ENCODE results near the gene HOMEZ.
A peak's percentile ranks its signal among the peaks of the same experiment; 100 is the strongest.
"Not testable (repeated sequence)": the region's sequence is repeated elsewhere in the genome, so short reads cannot be mapped to it uniquely, and the experiment has no call there.

The HOMEZ gene

DNA sequence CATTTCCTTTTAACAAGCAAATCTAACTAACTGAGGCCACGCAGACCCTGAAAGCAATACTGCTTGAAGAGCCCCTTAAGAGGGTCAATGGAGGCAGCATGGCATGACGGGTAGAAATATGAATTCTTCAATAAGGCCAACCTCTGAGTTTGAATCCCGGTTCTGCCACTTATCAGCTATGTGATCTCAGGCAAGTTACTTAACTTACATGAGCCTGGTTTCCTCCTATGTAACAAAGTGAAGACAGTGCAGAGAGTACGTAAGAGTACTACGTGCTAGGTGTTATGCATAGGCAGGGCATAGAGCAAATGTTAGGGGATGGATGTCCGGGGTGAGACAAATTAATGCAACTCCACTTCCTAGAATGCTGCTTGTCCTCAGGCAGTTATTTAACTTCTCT is 4.7 kb downstream of the HOMEZ start:
- DNase-seq = no peak

GRCh38 chr14:23277928-23278327 is 8.0 kb downstream of the HOMEZ start:
- DNase-seq = not testable (repeated sequence)

GRCh38 chr14:23277189-23277588 is 8.7 kb downstream of the HOMEZ start:
- no peak for DNase-seq

GRCh38 chr14:23275412-23275811 is 10.5 kb downstream of the HOMEZ start:
- DNase-seq = no peak

GRCh38 chr14:23269193-23269592 is 16.7 kb downstream of the HOMEZ start:
- no peak for DNase-seq

- DNase-seq = not testable (repeated sequence)
These were observed 25.1 kb downstream of the HOMEZ start for GRCh38 chr14:23260849-23261248.

GRCh38 chr14:23259426-23259825 is 26.5 kb downstream of the HOMEZ start:
- DNase-seq = no peak

GRCh38 chr14:23258256-23258655 is 27.7 kb downstream of the HOMEZ start:
- DNase-seq = no peak

GRCh38 chr14:23252420-23253333 is 33.3 kb downstream of the HOMEZ start:
- no peak for DNase-seq

GRCh38 chr14:23252006-23252405 is 33.9 kb downstream of the HOMEZ start:
- DNase-seq = no peak

GRCh38 chr14:23249824-23250223 is 36.1 kb downstream of the HOMEZ start:
- DNase-seq = no peak

DNA sequence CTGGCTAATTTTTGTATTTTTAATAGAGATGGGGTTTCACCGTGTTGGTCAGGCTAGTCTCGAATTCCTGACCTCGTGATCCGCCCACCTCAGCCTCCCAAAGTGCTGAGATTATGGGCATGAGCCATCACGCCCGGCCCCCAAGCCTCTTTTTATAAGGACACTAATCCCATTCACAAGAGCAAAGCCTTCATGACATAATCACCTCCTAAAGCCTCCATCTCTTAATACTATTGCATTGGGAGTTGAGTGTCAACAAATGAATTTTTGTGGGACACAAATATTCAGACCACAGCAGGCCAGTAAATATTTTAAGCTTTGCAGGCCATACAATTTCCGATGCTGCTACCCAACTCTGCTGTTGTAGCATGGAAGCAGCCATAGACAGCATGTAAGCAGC is 37.3 kb downstream of the HOMEZ start:
- no peak for DNase-seq

DNA sequence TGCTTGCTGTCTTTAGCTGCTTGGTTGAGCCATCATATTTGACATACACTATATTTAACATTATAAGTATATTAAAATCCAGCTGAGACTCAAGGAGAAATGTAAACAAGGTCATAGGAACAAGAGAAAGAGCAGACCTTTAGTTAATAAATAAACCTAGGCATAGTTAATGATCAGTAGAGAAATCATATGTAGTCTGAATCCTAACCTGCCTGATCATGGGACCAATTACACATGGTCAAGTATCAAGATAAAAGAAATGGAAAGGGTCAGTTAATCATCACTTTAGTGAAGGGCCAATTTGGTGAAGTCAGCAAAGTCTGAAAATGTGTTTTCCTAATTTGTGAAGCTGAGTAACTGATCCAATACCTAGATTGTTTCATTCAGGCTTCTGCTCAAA is 40.6 kb downstream of the HOMEZ start:
- DNase-seq = no peak

DNA sequence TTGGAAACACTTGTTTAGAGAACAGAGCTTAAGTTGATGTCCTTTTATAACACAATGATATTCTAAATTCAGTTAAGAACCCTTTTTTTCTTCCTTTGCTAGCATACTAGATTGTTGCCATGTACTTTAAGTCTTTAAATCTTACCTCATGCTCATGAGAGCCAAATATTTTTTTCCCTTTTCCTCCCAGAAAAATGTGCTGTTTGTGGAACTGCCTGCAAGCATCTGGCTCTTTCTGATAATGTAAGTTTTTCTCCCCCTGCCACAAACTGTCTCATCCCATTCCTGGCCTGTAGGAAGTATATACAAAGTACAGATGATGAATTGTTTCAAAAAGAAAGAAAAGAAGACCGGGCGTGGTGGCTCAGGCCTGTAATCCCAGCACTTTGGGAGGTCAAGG is 42.9 kb downstream of the HOMEZ start:
- no peak for DNase-seq

DNA sequence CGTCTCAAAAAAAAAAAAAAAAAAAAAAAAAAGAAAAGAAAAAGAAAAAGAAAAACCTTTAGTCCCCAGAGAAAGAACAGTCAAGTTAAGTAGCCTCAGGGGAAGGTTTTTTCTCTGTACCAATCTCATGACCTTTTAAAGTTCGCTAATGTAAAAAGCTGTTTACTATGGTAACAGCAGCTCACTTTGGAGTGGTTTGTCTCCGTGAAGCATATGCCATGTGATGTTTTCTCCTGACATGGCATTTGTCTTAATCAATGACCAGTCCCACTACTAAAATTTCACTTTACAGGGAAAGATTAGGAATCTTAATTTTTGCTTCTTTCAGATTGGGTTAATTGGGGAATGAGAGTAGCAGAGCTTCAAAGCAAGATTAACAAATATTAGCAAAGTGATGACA is 43.9 kb downstream of the HOMEZ start:
- DNase-seq = no peak

GRCh38 chr14:23241061-23241715 is 44.7 kb downstream of the HOMEZ start:
- not testable (repeated sequence) for DNase-seq

DNA sequence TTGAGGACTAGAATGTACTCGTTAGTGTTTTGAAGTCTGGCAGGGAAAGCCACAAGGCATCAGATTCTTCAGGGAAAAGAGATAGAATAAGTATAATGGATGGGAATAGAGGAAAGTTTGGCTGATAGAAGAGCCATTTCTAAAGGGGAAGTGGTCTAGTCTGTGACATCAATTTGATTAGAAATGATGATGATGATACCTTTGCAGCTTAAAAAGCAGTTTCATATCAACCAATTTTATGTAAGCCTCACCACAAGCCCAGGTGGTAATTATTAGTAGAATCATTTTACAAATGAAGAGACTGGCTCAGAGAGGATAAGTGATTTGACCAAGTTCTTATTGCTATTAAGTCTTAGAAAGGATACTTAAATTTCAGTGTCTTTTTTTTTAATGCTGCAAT is 45.3 kb downstream of the HOMEZ start:
- DNase-seq = no peak

GRCh38 chr14:23237772-23238594 is 47.9 kb downstream of the HOMEZ start, which contains the start of gene RNF212B:
Gene RNF212B (plus strand): TSS chr14:23237936. CDS start chr14:23240346, 2,410 bp downstream.
- DNase-seq = peak; percentile 88

- not testable (repeated sequence) for DNase-seq
These were observed 53.6 kb downstream of the HOMEZ start for GRCh38 chr14:23232241-23232808.

- no peak for DNase-seq
These were observed 57.1 kb downstream of the HOMEZ start for GRCh38 chr14:23228812-23229211.

- no peak for DNase-seq
These were observed 58.4 kb downstream of the HOMEZ start for GRCh38 chr14:23227566-23227965.

- not testable (repeated sequence) for DNase-seq
These were observed 61.0 kb downstream of the HOMEZ start for GRCh38 chr14:23224958-23225357.
